Heart left ventricle (tissue), 13 donors: ENCODE data around the gene C1QL1.

Experiments used
- POLR2A ChIP-seq, 2 donors: fragments of 450-650 bp; IDR thresholded peaks; one replicate each; pipeline ENCODE4 v1.6.1; 2017; ENCODE audit warnings: antibody characterized with exemption in 2 of 2, mild to moderate bottlenecking in 2 of 2, moderate library complexity in 2 of 2
- TF ChIP-seq, protein P1 (sequence below), 12 donors: fragments of 200-600 bp; sonication (generic) in 4 of 12; IDR thresholded peaks; one replicate each; pipeline versions ENCODE4 v1.5.0 to v1.8.0; 2018 to 2022; ENCODE audit warnings: antibody characterized with exemption in 12 of 12, mild to moderate bottlenecking in 5 of 12
- donor health status: ischemic (EF 13 %, LVEDD 7.1; RV severe dilation, severe dysfunction).
- donor health status: DM: no; HTN: yes; CAD: no.
- donor health status: DM: no; HTN: no; CAD: no.
- donor health status: ischemic (EF 25% LVEDD 6.9; RV normal size, moderate dysfunction).
- donor health status: ischemic (EF 25% LVEDD 5.7; RV mildly dilated, moderate dysfunction).
- donor health status: ischemic (EF 35%, LVEDD 5.7; RV mildly dilated, moderate dysfunction).
- donor health status: nonischemic (EF 11% LVEDD 7.7; RV severe dilation, severe dysfunction).
- donor health status: DM: yes; HTN: yes; CAD: no.
- donor health status: PGD.
- donor health status: ischemic (EF 29% LVEDD 5.4; RV normal size, mild dysfunction).
- donor health status: nonischemic (EF 23%, LVEDD 6.1; RV moderate dilation, normal function).

DNA sequence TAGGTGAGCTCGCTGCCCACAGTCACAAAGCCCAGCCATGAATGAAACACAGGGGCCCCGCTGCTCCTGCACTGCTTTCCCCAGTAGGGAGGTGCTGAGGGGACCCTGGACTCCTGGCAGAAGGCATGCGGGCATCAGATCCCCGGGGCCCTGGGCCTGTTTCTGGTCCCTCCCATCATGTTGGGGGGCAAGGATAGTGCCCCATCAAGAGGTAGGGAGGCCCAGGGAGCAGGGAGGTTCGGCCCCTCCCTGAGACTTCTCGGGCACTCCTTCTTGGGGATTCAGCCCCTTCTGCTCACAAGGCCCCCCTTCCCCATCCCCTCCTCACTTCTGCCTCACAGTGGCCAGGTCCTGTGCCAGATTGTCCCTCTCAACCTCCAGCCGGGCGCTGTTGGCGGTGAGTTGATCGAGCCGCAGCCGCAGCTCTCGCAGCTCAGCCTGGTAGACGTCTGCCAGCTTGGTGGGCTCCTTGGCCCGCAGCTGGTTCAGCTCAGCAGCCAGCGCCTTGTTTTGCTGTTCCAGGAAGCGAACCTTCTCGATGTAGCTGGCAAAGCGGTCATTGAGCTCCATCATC is 53.3 kb downstream of the C1QL1 start:
- TF ChIP-seq, protein P1, sequence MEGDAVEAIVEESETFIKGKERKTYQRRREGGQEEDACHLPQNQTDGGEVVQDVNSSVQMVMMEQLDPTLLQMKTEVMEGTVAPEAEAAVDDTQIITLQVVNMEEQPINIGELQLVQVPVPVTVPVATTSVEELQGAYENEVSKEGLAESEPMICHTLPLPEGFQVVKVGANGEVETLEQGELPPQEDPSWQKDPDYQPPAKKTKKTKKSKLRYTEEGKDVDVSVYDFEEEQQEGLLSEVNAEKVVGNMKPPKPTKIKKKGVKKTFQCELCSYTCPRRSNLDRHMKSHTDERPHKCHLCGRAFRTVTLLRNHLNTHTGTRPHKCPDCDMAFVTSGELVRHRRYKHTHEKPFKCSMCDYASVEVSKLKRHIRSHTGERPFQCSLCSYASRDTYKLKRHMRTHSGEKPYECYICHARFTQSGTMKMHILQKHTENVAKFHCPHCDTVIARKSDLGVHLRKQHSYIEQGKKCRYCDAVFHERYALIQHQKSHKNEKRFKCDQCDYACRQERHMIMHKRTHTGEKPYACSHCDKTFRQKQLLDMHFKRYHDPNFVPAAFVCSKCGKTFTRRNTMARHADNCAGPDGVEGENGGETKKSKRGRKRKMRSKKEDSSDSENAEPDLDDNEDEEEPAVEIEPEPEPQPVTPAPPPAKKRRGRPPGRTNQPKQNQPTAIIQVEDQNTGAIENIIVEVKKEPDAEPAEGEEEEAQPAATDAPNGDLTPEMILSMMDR (IDR thresholded peaks at IDR 0.05), result no peak
- no peak for TF ChIP-seq POLR2A (IDR thresholded peaks at IDR 0.05)
